Left lung (tissue), 10 donors: ENCODE data around the gene WASL. TPM values are rescaled to one million over a fixed set of nuclear protein-coding genes. Genes with fewer than 3 reads are reported as not detected.
"Not testable (repeated sequence)": the region's sequence is repeated elsewhere in the genome, so short reads cannot be mapped to it uniquely, and the experiment has no call there.

ENCODE experiments used
- ATAC-seq: fragments of 200-7000 bp; cut with Tn5 transposase; one replicate; pipeline ENCODE4 v1.9.1; 2020; ENCODE audit warnings: moderate library complexity
- DNase-seq, 4 donors: peaks; one replicate each; pipeline ENCODE4 v3.0.0-alpha.2; 2013 to 2020
- H3K27ac ChIP-seq, 2 donors: fragments of 200-600 bp; sonication (generic) in 1 of 2; one replicate each; pipeline versions ENCODE4 v1.5.0 to v1.8.0; 2020 to 2021
- H3K27me3 ChIP-seq, 2 donors: fragments of 200-600 bp; sonication (generic) in 1 of 2; one replicate each; pipeline versions ENCODE4 v1.5.0 to v1.8.0; 2020 to 2021
- H3K36me3 ChIP-seq, 2 donors: fragments of 200-600 bp; sonication (generic) in 1 of 2; one replicate each; pipeline versions ENCODE4 v1.5.0 to v1.8.0; 2020 to 2021
- H3K4me1 ChIP-seq, 2 donors: fragments of 200-600 bp; one replicate each; pipeline ENCODE4 v1.8.0; 2021
- H3K4me3 ChIP-seq, 2 donors: fragments of 200-600 bp; sonication (generic) in 1 of 2; one replicate each; pipeline versions ENCODE4 v1.5.0 to v1.8.0; 2020 to 2021; ENCODE audit warnings: mild to moderate bottlenecking in 1 of 2
- H3K9me3 ChIP-seq, 2 donors: fragments of 200-600 bp; sonication (generic) in 1 of 2; one replicate each; pipeline versions ENCODE4 v1.5.0 to v1.8.0; 2020 to 2021
- CTCF ChIP-seq, 2 donors: fragments of 200-600 bp; sonication (generic) in 1 of 2; IDR thresholded peaks; one replicate each; pipeline versions ENCODE4 v1.5.0 to v1.8.0; 2021; ENCODE audit warnings: antibody characterized with exemption in 2 of 2
- intact Hi-C, 2 donors: fragments of 100-400 bp; cut with DNase I; formaldehyde crosslinking; loops; one replicate each; pipeline versions ENCODE4 v1.11.2 to v1.14.2; 2022
- polyA plus RNA-seq, 6 donors: library from polyadenylated mRNA; unstranded; fragments of 120-200 nt; gene quantifications; one replicate each; pipeline ENCODE4 v1.2.1, GENCODE V29; 2013; ENCODE audit not compliant: insufficient read length in 6 of 6
- total RNA-seq, 2 donors: library from RNA; stranded (reverse); fragmentation: NEBNext Ultra II Directional; extraction: Animal tissue kit (Norgen Biotek cat#: 25700); gene quantifications; one replicate each; pipeline ENCODE4 v1.2.1, GENCODE V29; 2021
- donor health status: DM: no; HTN: yes; CAD: no.
- donor health status: DM: no; HTN: no; CAD: no.

Gene WASL
- total and polyA plus RNA-seq, 8 donors, result 30.4 to 54.5 (median 53.4) TPM

DNA sequence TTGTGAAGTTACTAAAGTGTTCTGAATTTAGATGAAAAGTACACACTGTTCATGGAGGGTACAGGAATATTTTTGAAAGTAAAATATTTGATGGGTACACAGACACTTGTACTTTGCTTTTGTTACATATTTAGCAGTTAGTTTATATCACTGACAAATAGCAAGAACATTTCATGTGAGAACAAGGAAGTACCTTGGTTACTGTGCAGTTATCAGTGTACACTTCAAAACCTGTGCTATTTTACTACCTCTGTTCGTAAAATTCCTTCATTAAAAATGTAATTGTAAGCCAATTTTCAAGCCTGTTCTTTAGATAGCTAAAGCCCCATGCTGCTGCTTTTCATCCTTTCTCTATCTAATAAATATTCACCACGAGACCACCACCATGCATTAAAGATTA, 39.8 kb upstream of the WASL start:
- Histone ChIP-seq H3K9me3 (no peaks in the 10 kb centered on the region), H3K4me3 (no peak overlapping the region), H3K36me3 (no peaks in the 10 kb centered on the region), H3K27me3 (no peaks in the 10 kb centered on the region), H3K27ac (no peak overlapping the region), H3K4me1 (no peaks in the 10 kb centered on the region)
- DNase-seq (no peak), ATAC-seq (no peak)
- TF ChIP-seq CTCF (IDR thresholded peaks at IDR 0.05), result no peak
- intact Hi-C loops, result no loop called here

DNA sequence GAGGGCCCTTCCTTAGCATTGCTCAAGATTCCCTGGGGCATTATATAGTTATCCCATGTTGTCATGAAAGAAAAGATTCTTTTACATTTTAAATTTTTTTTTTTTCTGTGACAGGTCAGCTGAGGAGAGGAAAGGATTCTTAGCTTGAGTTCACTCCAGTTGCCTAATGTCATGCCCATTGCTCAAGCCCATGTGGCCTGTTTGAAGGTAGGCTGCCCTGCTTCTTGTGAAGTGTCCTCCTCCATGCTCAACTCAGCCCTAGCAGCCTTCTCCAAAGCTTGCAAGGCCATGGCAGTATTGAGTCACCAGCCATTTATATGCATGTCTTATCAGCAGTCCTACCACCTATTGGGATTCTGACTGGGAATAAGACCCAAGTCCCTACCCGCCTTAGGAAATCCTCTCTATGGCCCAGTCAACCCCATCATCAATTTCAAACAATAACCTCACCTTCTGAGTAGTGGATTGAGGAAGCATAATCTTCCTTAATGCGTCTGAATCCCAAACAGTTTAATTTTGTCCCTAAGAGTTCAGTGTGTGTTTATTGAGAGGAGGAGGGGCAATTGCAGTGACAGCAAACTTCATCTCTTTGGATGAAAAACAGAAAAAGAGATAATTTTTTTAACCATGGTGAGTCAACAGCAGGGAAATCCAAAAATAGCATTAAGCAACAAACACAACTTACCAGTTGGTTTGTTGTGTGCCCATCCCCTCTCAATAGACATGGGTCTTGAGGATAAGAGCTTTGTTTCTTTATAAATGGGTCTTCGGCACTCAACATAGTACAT, 38.6 kb upstream of the WASL start:
- no peak overlapping the region for H3K27ac ChIP-seq
- no peaks in the 10 kb centered on the region for H3K4me1 ChIP-seq
- H3K27me3 ChIP-seq, result no peaks in the 10 kb centered on the region
- intact Hi-C loops, result no loop called here
- no peaks in the 10 kb centered on the region for H3K9me3 ChIP-seq
- DNase-seq (no peak), ATAC-seq (no peak)
- H3K36me3 ChIP-seq, result no peaks in the 10 kb centered on the region
- H3K4me3 ChIP-seq, result no peak overlapping the region
- no peak for TF ChIP-seq CTCF (IDR thresholded peaks at IDR 0.05)

DNA sequence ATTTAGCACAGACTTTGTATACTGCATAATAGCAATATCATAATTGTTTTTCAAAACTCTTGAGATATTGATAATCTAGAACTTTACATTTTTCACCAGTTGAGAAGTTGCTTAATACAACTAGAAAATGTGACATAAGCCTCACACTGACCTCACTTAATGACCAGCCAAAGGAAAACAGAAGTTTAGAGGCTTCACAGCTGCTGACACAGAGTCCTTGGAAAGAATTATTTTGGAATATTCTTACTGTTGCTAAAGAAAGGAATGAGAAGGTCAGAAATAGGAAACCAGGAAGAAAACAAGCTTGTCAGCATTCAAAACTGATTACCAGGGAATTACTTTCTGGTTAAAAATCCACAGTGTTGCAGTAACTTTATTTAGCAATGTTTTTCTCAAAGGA, 35.5 kb upstream of the WASL start:
- intact Hi-C loops, result no loop called here
- no peaks in the 10 kb centered on the region for H3K4me1 ChIP-seq
- DNase-seq, result peak in 2 of 4 donors; percentile 57 to 66
- no peak for TF ChIP-seq CTCF (IDR thresholded peaks at IDR 0.05)
- H3K4me3 ChIP-seq, result no peak overlapping the region
- no peaks in the 10 kb centered on the region for H3K9me3 ChIP-seq
- no peaks in the 10 kb centered on the region for H3K27me3 ChIP-seq
- H3K27ac ChIP-seq, result no peak overlapping the region
- peak; percentile 64 for ATAC-seq
- no peaks in the 10 kb centered on the region for H3K36me3 ChIP-seq

GRCh38 chr7:123783820-123784219, 35.0 kb upstream of the WASL start:
- no peak for ATAC-seq
- intact Hi-C loops, result no loop called here
- no peak overlapping the region for H3K4me3 ChIP-seq
- H3K27me3 ChIP-seq, result no peaks in the 10 kb centered on the region
- no peaks in the 10 kb centered on the region for H3K9me3 ChIP-seq
- no peaks in the 10 kb centered on the region for H3K4me1 ChIP-seq
- no peak overlapping the region for H3K27ac ChIP-seq
- H3K36me3 ChIP-seq, result no peaks in the 10 kb centered on the region
- DNase-seq, result no peak
- no peak for TF ChIP-seq CTCF (IDR thresholded peaks at IDR 0.05)

GRCh38 chr7:123782071-123782798, 33.4 kb upstream of the WASL start:
- H3K36me3 ChIP-seq, result no peaks in the 10 kb centered on the region
- H3K27ac ChIP-seq, result no peak overlapping the region
- H3K4me3 ChIP-seq, result no peak overlapping the region
- TF ChIP-seq CTCF (IDR thresholded peaks at IDR 0.05), result no peak
- H3K9me3 ChIP-seq, result no peaks in the 10 kb centered on the region
- no peaks in the 10 kb centered on the region for H3K27me3 ChIP-seq
- H3K4me1 ChIP-seq, result no peaks in the 10 kb centered on the region
- intact Hi-C loops, result no loop called here
- ATAC-seq (no peak), DNase-seq (no peak)

- ATAC-seq, intact Hi-C loops, H3K27ac ChIP-seq, H3K36me3 ChIP-seq, DNase-seq, H3K27me3 ChIP-seq, H3K9me3 ChIP-seq, H3K4me1 ChIP-seq, H3K4me3 ChIP-seq: not testable (repeated sequence)
Observed at GRCh38 chr7:123780472-123780871, 31.7 kb upstream of the WASL start.
